H9 (cell line): Measurements from ENCODE around the gene NET1. TPM values are rescaled to one million over a fixed set of nuclear protein-coding genes. Genes with fewer than 3 reads are reported as not detected.

Source experiments
- DNase-seq: peaks from one replicate; pipeline ENCODE4 v3.0.0-alpha.2; 2017
- H2AFZ ChIP-seq: one replicate; pipeline ENCODE4 v1.6.1; 2013; ENCODE audit warnings: mild to moderate bottlenecking, low read length, control low read depth, moderate library complexity
- H2AK5ac ChIP-seq: 2 replicates; pipeline ENCODE4 v1.6.1; 2013; ENCODE audit warnings: low read length, control low read depth, mixed read lengths; ENCODE audit not compliant: insufficient read length
- H2BK120ac ChIP-seq: one replicate; pipeline ENCODE4 v1.6.1; 2013; ENCODE audit warnings: low read depth, mild to moderate bottlenecking, low read length, control low read depth, inconsistent platforms; ENCODE audit not compliant: poor library complexity, severe bottlenecking
- H2BK12ac ChIP-seq: 2 replicates; pipeline ENCODE4 v1.6.1; 2013; ENCODE audit warnings: low read length, control low read depth, mixed read lengths, low read depth; ENCODE audit not compliant: insufficient read length
- H2BK15ac ChIP-seq: 2 replicates; pipeline ENCODE4 v1.6.1; 2013; ENCODE audit warnings: low read depth, low read length, control low read depth
- H2BK20ac ChIP-seq: one replicate; pipeline ENCODE4 v1.6.1; 2013; ENCODE audit warnings: low read depth, mild to moderate bottlenecking, low read length, control low read depth, inconsistent platforms; ENCODE audit not compliant: poor library complexity, severe bottlenecking
- H2BK5ac ChIP-seq: 2 replicates; pipeline ENCODE4 v1.6.1; 2013; ENCODE audit warnings: low read length, control low read depth, mixed read lengths; ENCODE audit not compliant: insufficient read length
- H3K14ac ChIP-seq: 2 replicates; pipeline ENCODE4 v1.6.1; 2013; ENCODE audit warnings: low read length, control low read depth; ENCODE audit not compliant: insufficient read depth
- H3K18ac ChIP-seq: 2 replicates; pipeline ENCODE4 v1.6.1; 2013; ENCODE audit warnings: low read depth, mild to moderate bottlenecking, mixed read lengths, low read length, control low read depth; ENCODE audit not compliant: insufficient read length
- H3K23ac ChIP-seq: 2 replicates; pipeline ENCODE4 v1.6.1; 2013; ENCODE audit warnings: low read length, control low read depth, mixed read lengths, low read depth; ENCODE audit not compliant: insufficient read length
- H3K23me2 ChIP-seq: 2 replicates; pipeline ENCODE4 v1.6.1; 2013; ENCODE audit warnings: low read depth, mild to moderate bottlenecking, mixed read lengths, low read length, control low read depth; ENCODE audit not compliant: insufficient read length, poor library complexity, severe bottlenecking
- H3K27ac ChIP-seq: 2 replicates; pipeline ENCODE4 v1.5.1; 2013; ENCODE audit warnings: low read length, control low read depth, mixed read lengths, low read depth; ENCODE audit not compliant: insufficient read length
- H3K27me3 ChIP-seq: 2 replicates; pipeline ENCODE4 v1.6.1; 2013; ENCODE audit warnings: low read length, control low read depth, inconsistent platforms; ENCODE audit not compliant: insufficient read depth
- H3K4ac ChIP-seq: 2 replicates; pipeline ENCODE4 v1.6.1; 2013; ENCODE audit warnings: low read depth, mild to moderate bottlenecking, control low read depth, inconsistent platforms, low read length, moderate library complexity
- H3K4me1 ChIP-seq: 2 replicates; pipeline ENCODE4 v1.6.1; 2013; ENCODE audit warnings: low read length, control low read depth, inconsistent platforms; ENCODE audit not compliant: insufficient read depth
- H3K4me2 ChIP-seq: 2 replicates; pipeline ENCODE4 v1.6.1; 2013; ENCODE audit warnings: low read length, control low read depth, mixed read lengths; ENCODE audit not compliant: insufficient read length, insufficient read depth
- H3K56ac ChIP-seq: 2 replicates; pipeline ENCODE4 v1.6.1; 2013; ENCODE audit warnings: low read depth, mild to moderate bottlenecking, mixed read lengths, low read length, control low read depth; ENCODE audit not compliant: insufficient read length
- H3K79me1 ChIP-seq: 2 replicates; pipeline ENCODE4 v1.6.1; 2013; ENCODE audit warnings: low read depth, mild to moderate bottlenecking, moderate library complexity, low read length, control low read depth, inconsistent platforms; ENCODE audit not compliant: insufficient read depth, poor library complexity, severe bottlenecking
- H3K79me2 ChIP-seq: 2 replicates; pipeline ENCODE4 v1.6.1; 2013; ENCODE audit warnings: low read length, control low read depth, inconsistent platforms; ENCODE audit not compliant: insufficient read depth
- H3K9ac ChIP-seq: 2 replicates; pipeline ENCODE4 v1.6.1; 2013; ENCODE audit warnings: low read length, control low read depth, mixed read lengths; ENCODE audit not compliant: insufficient read length; ENCODE audit errors: extremely low read depth
- H3K9me3 ChIP-seq: one replicate; pipeline ENCODE4 v1.6.1; 2013; ENCODE audit warnings: low read depth, low read length, inconsistent platforms; ENCODE audit not compliant: control insufficient read depth
- H3T11ph ChIP-seq: one replicate; pipeline ENCODE4 v1.6.1; 2013; ENCODE audit warnings: mild to moderate bottlenecking, low read length, control low read depth, inconsistent platforms
- H4K20me1 ChIP-seq: one replicate; pipeline ENCODE4 v1.6.1; 2013; ENCODE audit not compliant: control insufficient read depth, insufficient read length, insufficient read depth
- H4K5ac ChIP-seq: 2 replicates; pipeline ENCODE4 v1.6.1; 2013; ENCODE audit warnings: low read depth, mild to moderate bottlenecking, mixed read lengths, low read length, control low read depth; ENCODE audit not compliant: insufficient read length
- H4K8ac ChIP-seq: replicated peaks from 2 replicates; pipeline ENCODE4 v1.6.1; 2013; ENCODE audit warnings: low read length, control low read depth, mixed read lengths, low read depth; ENCODE audit not compliant: insufficient read length
- H4K91ac ChIP-seq: 2 replicates; pipeline ENCODE4 v1.6.1; 2013; ENCODE audit warnings: low read depth, mild to moderate bottlenecking, moderate library complexity, mixed read lengths, low read length, control low read depth; ENCODE audit not compliant: insufficient read length
- H3K27ac Mint-ChIP-seq, 3 experiments: 2 replicates in 2 of 3; 3 replicates in 1 of 3; pipeline ENCODE4 v1.8.0; 2020 to 2021; ENCODE audit warnings: mixed read lengths in 3 of 3, mild to moderate bottlenecking in 1 of 3, moderate library complexity in 1 of 3
- H3K27me3 Mint-ChIP-seq: 2 replicates; pipeline ENCODE4 v1.8.0; 2021; ENCODE audit warnings: low read depth, mild to moderate bottlenecking, moderate library complexity, mixed read lengths
- H3K36me3 Mint-ChIP-seq, 3 experiments: 2 replicates in 2 of 3; 3 replicates in 1 of 3; pipeline ENCODE4 v1.8.0; 2020 to 2021; ENCODE audit warnings: low read depth in 3 of 3, mixed read lengths in 3 of 3; ENCODE audit not compliant: insufficient read depth in 1 of 3
- H3K4me1 Mint-ChIP-seq, 2 experiments: 2 replicates each; pipeline ENCODE4 v1.8.0; 2020; ENCODE audit warnings: mixed read lengths in 2 of 2
- H3K4me3 Mint-ChIP-seq, 2 experiments: 2 replicates in 1 of 2; 3 replicates in 1 of 2; pipeline ENCODE4 v1.8.0; 2020 to 2021; ENCODE audit warnings: mild to moderate bottlenecking in 2 of 2, mixed read lengths in 2 of 2, moderate library complexity in 1 of 2
- H3K9me3 Mint-ChIP-seq, 2 experiments: 2 replicates in 1 of 2; 3 replicates in 1 of 2; pipeline ENCODE4 v1.8.0; 2020; ENCODE audit warnings: mild to moderate bottlenecking in 2 of 2, mixed read lengths in 2 of 2, moderate library complexity in 1 of 2
- WGBS: extraction: QIAGEN DNeasy Blood & Tissue Kit; methylation state at CpG from one replicate; pipeline ENCODE4 v1.1.7; 2013; ENCODE audit warnings: missing lambda C conversion rate, low lambda C conversion rate, mixed read lengths; ENCODE audit not compliant: insufficient read length; ENCODE audit errors: extremely low coverage; 5-methylcytosine and 5-hydroxymethylcytosine counted together
- total RNA-seq: library from RNA; stranded (reverse); gene quantifications from 2 replicates; pipeline ENCODE4 v1.2.1, GENCODE V29; 2021
- TF ChIP-seq, protein P1 (sequence below): fragments of 200-600 bp; sonication (generic); conservative IDR thresholded peaks from 3 replicates; pipeline ENCODE4 v1.8.0; 2021; ENCODE audit warnings: antibody characterized with exemption, mild to moderate bottlenecking

Gene NET1
- total RNA-seq, 1 experiment from 2014 or later = 50.6 TPM

DNA sequence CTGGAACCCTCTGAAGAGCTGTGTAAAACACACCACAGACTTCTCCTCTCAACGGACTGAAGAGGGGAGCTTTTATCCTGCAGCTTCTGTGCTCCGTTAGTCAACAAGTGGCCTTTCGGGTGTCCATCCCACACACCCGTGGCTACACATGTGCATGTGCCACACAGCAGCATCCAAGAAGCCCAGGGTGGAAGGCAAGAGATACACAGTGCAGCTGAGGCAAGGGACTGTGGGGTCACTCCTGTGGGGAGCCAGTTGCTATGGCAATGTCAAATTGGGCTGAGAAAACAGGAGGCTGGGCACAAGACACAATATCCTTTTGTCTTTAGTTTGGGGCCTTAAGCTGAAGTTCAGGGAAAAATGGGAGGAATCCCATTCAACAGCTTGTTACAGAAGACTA, 28.7 kb downstream of the NET1 start:
- Histone ChIP-seq H3K27ac (no peak overlapping the region), H3K27me3 (no peaks in the 10 kb centered on the region), H2AK5ac (no peak overlapping the region), H3K18ac (no peak overlapping the region), H4K5ac (no peak overlapping the region), H3K4ac (no peak overlapping the region), H2BK20ac (no peak overlapping the region), H2BK15ac (no peak overlapping the region), H3K56ac (no peak overlapping the region), H3K14ac (no peak overlapping the region), H2BK5ac (no peak overlapping the region), H2BK120ac (no peak overlapping the region), H2AFZ (no peak overlapping the region), H3K23me2 (no peaks in the 10 kb centered on the region), H3K79me2 (no peaks in the 10 kb centered on the region), H3K4me1 (no peaks in the 10 kb centered on the region), H3K4me2 (no peak overlapping the region), H4K20me1 (no peaks in the 10 kb centered on the region), H3T11ph (no peak overlapping the region), H3K9me3 (no peaks in the 10 kb centered on the region), H3K23ac (no peak overlapping the region), H4K91ac (no peak overlapping the region), H2BK12ac (no peak overlapping the region), H4K8ac (no peak overlapping the region), H3K9ac (no peak overlapping the region), H3K79me1 (no peaks in the 10 kb centered on the region)
- DNase-seq = no peak
- peak overlapping the region in 1 of 3 experiments; percentile 11; a peak in 1 of 7 replicates for H3K27ac Mint-ChIP-seq
- WGBS = no CpG with 5 or more reads among the region's 4 CpGs
- TF ChIP-seq, protein P1, sequence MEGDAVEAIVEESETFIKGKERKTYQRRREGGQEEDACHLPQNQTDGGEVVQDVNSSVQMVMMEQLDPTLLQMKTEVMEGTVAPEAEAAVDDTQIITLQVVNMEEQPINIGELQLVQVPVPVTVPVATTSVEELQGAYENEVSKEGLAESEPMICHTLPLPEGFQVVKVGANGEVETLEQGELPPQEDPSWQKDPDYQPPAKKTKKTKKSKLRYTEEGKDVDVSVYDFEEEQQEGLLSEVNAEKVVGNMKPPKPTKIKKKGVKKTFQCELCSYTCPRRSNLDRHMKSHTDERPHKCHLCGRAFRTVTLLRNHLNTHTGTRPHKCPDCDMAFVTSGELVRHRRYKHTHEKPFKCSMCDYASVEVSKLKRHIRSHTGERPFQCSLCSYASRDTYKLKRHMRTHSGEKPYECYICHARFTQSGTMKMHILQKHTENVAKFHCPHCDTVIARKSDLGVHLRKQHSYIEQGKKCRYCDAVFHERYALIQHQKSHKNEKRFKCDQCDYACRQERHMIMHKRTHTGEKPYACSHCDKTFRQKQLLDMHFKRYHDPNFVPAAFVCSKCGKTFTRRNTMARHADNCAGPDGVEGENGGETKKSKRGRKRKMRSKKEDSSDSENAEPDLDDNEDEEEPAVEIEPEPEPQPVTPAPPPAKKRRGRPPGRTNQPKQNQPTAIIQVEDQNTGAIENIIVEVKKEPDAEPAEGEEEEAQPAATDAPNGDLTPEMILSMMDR = no peak
- peaks cover 4 to 5% of the 10 kb centered on the region in 2 experiments for H3K4me1 Mint-ChIP-seq
- H3K36me3 Mint-ChIP-seq = no peaks in the 10 kb centered on the region; a peak in 3 of 7 replicates
- no peaks in the 10 kb centered on the region for H3K27me3 Mint-ChIP-seq
- H3K9me3 Mint-ChIP-seq = no peaks in the 10 kb centered on the region
- H3K4me3 Mint-ChIP-seq = no peak overlapping the region
